Measurements from ENCODE around the gene SLC46A1. TPM values are rescaled to one million over a fixed set of nuclear protein-coding genes. Genes with fewer than 3 reads are reported as not detected.
A peak's percentile ranks its signal among the peaks of the same experiment; 100 is the strongest.
"Not testable (repeated sequence)": the region's sequence is repeated elsewhere in the genome, so short reads cannot be mapped to it uniquely, and the experiment has no call there.

The SLC46A1 gene
- total RNA-seq, 4 donors from 2014 or later: 1.5 to 17.6 (median 4.7) TPM

DNA sequence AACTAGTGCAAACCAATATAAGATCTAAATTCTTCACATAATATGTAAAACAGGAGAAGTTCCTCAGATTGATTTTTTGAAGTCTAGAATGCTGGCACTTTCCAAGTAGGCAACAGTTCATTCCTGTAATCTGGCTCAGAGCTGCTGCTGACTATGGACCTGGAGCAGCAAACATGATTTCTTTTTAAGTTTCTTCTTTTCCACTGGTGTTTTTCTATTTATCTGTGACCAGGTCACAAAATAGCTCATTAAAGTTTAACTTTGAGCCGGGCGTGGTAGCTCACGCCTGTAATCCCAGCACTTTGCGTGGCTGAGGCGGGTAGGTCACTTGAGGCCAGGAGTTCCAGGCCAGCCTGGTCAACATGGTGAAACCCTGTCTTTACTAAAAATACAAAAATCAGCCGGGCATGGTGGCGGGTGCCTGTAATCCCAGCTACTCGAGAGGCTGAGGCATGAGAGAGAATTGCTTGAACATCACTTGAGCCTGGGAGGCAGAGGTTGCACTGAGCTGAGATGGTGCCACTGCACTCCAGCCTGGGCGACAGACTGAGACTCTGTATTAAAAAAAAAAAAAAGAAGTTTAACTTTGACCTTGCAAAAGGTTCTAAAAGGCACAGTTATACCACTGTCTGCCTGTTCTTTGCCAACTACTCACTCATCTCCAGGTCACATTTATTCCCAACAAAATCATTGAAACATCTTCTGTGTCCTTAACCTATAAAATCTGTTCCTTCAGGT, 38.1 kb upstream of the SLC46A1 start:
- Histone ChIP-seq H3K27ac (no peak overlapping the region), H3K4me1 (no peaks in the 10 kb centered on the region), H3K4me3 (no peak overlapping the region), H3K27me3 (no peaks in the 10 kb centered on the region), H3K9me3 (no peaks in the 10 kb centered on the region), H3K36me3 (no peaks in the 10 kb centered on the region)
- TF ChIP-seq, protein P1, sequence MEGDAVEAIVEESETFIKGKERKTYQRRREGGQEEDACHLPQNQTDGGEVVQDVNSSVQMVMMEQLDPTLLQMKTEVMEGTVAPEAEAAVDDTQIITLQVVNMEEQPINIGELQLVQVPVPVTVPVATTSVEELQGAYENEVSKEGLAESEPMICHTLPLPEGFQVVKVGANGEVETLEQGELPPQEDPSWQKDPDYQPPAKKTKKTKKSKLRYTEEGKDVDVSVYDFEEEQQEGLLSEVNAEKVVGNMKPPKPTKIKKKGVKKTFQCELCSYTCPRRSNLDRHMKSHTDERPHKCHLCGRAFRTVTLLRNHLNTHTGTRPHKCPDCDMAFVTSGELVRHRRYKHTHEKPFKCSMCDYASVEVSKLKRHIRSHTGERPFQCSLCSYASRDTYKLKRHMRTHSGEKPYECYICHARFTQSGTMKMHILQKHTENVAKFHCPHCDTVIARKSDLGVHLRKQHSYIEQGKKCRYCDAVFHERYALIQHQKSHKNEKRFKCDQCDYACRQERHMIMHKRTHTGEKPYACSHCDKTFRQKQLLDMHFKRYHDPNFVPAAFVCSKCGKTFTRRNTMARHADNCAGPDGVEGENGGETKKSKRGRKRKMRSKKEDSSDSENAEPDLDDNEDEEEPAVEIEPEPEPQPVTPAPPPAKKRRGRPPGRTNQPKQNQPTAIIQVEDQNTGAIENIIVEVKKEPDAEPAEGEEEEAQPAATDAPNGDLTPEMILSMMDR (IDR thresholded peaks at IDR 0.05): no peak
- TF ChIP-seq POLR2A (IDR thresholded peaks at IDR 0.05): no peak
- DNase-seq: no peak
- intact Hi-C loops (cut with DNase I; ENCODE audit: low total_unique reads): no loop called here

DNA sequence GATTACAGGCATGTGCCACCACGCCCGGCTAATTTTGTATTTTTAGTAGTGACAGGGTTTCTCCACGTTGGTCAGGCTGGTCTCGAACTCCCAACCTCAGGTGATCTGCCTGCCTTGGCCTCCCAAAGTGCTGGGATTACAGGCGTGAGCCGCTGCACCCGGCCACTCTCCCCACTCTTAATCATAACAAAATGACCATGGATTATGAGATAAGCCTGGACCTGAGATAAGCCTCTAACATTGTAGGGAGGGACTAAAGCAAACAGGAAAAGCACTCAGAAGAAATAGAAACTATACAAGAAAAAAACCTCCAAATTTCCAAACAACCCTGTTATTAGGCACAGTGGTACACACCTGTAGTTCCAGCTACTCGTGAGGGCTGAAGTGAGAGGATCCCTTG, 28.3 kb upstream of the SLC46A1 start:
- H3K4me1 ChIP-seq; H3K4me3 ChIP-seq; H3K27me3 ChIP-seq; H3K27ac ChIP-seq; intact Hi-C loops (cut with DNase I; ENCODE audit: low total_unique reads); DNase-seq; H3K36me3 ChIP-seq; H3K9me3 ChIP-seq: not testable (repeated sequence)

DNA sequence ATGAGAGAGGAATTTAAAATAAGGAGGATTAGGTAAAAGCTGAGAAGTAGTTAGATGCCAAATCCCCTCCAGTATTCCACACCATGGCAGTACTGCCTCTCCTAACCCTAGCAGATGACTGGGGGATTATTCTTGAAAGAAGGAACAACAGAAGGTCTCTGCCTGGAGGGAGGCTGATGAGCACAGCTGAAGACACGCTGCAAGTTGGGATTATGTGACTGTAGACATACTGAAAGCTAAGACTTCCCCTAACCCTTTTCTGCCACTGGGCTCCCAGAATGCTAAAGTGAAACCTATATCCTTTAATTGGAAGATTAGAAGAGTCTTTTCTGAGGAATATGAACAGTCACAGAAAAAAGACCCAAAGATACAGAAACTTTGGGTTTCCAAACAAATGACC, 27.7 kb upstream of the SLC46A1 start:
- Histone ChIP-seq H3K4me1 (no peaks in the 10 kb centered on the region), H3K4me3 (no peak overlapping the region), H3K27me3 (no peaks in the 10 kb centered on the region), H3K9me3 (no peaks in the 10 kb centered on the region), H3K36me3 (no peaks in the 10 kb centered on the region), H3K27ac (no peak overlapping the region)
- no peak for TF ChIP-seq POLR2A (IDR thresholded peaks at IDR 0.05)
- TF ChIP-seq, protein P1 (IDR thresholded peaks at IDR 0.05): no peak
- intact Hi-C loops (cut with DNase I; ENCODE audit: low total_unique reads): no loop called here
- no peak for DNase-seq

DNA sequence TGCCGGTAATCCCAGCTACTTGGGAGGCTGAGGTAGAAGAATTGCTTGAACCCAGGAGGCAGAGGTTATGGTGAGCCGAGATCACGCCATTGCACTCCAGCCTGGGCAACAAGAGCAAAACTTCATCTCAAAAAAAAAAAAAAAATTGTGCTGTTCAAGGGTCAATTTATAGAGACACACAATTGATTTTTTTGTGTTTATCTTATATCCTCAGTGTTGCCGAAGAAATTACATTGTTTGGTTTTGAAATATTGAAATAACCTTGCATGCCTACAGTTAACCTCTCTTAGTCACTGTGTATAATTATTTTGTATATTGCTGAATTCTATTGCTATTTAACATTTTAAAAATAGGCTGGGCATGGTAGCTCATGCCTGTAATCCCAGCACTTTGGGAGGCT, 22.0 kb upstream of the SLC46A1 start:
- H3K36me3 ChIP-seq; intact Hi-C loops (cut with DNase I; ENCODE audit: low total_unique reads); DNase-seq; H3K27me3 ChIP-seq; H3K4me1 ChIP-seq; H3K27ac ChIP-seq; H3K9me3 ChIP-seq; H3K4me3 ChIP-seq: not testable (repeated sequence)

DNA sequence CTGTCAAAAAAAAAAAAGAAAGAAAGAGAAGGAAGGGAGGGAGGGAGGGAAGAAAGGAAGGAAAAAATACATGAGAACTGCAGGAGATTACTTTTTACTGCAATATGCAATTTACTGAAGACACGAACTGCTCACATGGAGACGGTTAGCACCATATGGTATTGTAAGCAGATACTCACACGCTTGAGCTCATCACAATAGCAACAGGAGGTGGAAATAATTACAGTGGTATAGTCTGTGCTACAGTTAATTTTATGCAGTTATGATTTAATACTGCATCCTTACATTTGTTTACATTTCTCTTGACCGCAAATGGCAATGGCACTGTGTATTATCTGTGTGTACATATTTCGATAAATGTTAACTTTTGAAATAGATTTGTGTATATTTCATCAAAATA, 21.4 kb upstream of the SLC46A1 start:
- Histone ChIP-seq H3K27me3 (no peaks in the 10 kb centered on the region), H3K4me3 (no peak overlapping the region), H3K4me1 (no peaks in the 10 kb centered on the region), H3K27ac (no peak overlapping the region), H3K9me3 (no peaks in the 10 kb centered on the region), H3K36me3 (no peaks in the 10 kb centered on the region)
- no peak for DNase-seq
- intact Hi-C loops (cut with DNase I; ENCODE audit: low total_unique reads): no loop called here
- TF ChIP-seq, protein P1 (IDR thresholded peaks at IDR 0.05): no peak
- TF ChIP-seq POLR2A (IDR thresholded peaks at IDR 0.05): no peak

DNA sequence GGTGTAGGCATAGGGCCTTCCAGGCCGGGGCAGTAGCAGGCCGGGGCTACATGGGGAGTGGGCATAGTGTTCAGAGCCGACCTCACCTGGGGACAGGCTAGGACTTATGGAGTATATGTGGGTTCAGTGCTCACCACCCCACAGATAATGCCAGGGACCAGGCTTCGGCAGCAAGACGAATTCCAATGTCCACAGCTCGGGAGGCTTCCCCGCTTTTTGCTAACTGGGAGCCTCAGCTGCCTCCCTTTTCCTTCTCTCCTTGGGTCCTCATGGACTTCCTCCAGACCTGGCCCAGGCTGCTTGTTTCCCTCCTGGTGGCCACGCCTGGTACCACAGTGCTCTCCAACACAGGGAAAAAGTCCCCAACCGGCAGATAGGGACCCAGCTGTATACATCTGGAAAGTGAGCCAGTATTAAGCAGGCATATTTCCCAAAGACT, 20.1 kb upstream of the SLC46A1 start:
- intact Hi-C loops (cut with DNase I; ENCODE audit: low total_unique reads): no loop called here
- H3K27ac ChIP-seq: no peak overlapping the region
- no peak overlapping the region for H3K4me3 ChIP-seq
- no peaks in the 10 kb centered on the region for H3K4me1 ChIP-seq
- H3K36me3 ChIP-seq: no peaks in the 10 kb centered on the region
- TF ChIP-seq, protein P1 (IDR thresholded peaks at IDR 0.05): peak in 1 of 4 experiments; percentile 7
- no peak for TF ChIP-seq POLR2A (IDR thresholded peaks at IDR 0.05)
- no peaks in the 10 kb centered on the region for H3K27me3 ChIP-seq
- H3K9me3 ChIP-seq: no peaks in the 10 kb centered on the region
- no peak for DNase-seq

All from uterus (tissue), 4 donors.